K562 (cell line): Measurements from ENCODE around the gene SEC22A. TPM values are rescaled to one million over a fixed set of nuclear protein-coding genes. Genes with fewer than 3 reads are reported as not detected.

ENCODE experiments used
- ATAC-seq: fragments of 200-7000 bp; cut with Tn5 transposase; 3 replicates; pipeline ENCODE4 v1.9.1; 2020; ENCODE audit warnings: moderate library complexity
- BruUV-seq: library from RNA; stranded (reverse); fragments of 400-500 nt; replicated peaks from 2 replicates; lab custom pipeline; 2021; lab: Mats Ljungman, UMichigan
- CTCF ChIA-PET: fragments of 300-600 bp; formaldehyde crosslinking; extraction: SDS; loops from one replicate; lab custom pipeline; 2021; ENCODE audit warnings: low intra/inter-chr PET ratio; lab: Yijun Ruan, JAX
- POLR2A ChIA-PET: fragments of 300-600, 350-650 bp; sonication (Branson Sonifier 250); formaldehyde crosslinking; extraction: SDS; loops from one replicate; lab custom pipeline; 2021; ENCODE audit warnings: antibody characterized with exemption, inconsistent platforms; lab: Yijun Ruan, JAX
- DNase-seq, 4 experiments: peaks; one replicate each; pipeline versions ENCODE4 v3.0.0 to v3.0.0-alpha.2; 2011 to 2018; ENCODE audit warnings: low spot score in 3 of 4, mixed read lengths in 3 of 4; ENCODE audit errors: extremely low read depth in 1 of 4
- FAIRE-seq: peaks from 2 replicates; lab custom pipeline; 2011; peaks lifted over from hg19 to GRCh38; lab: Jason Lieb, UNC
- H2AFZ ChIP-seq: 2 replicates; pipeline ENCODE4 v1.6.0; 2011; ENCODE audit warnings: low read depth, low read length, control low read depth, inconsistent platforms
- H3K27ac ChIP-seq: fragments of 200-600 bp; 3 replicates; pipeline ENCODE4 v1.8.0; 2011; ENCODE audit warnings: low read depth, mild to moderate bottlenecking, control low read depth, inconsistent platforms, low read length, moderate library complexity, mixed read lengths; ENCODE audit errors: extremely low read depth
- H3K27me3 ChIP-seq, 2 experiments: fragments of 300-600 bp in 1 of 2; 2 replicates in 1 of 2; 3 replicates in 1 of 2; pipeline versions ENCODE4 v1.6.0 to v1.8.0; 2011; ENCODE audit warnings: inconsistent platforms in 2 of 2, low read length in 2 of 2, mild to moderate bottlenecking in 1 of 2, mixed read lengths in 1 of 2, moderate library complexity in 1 of 2; ENCODE audit not compliant: control insufficient read depth in 2 of 2, insufficient read depth in 2 of 2
- H3K36me3 ChIP-seq: fragments of 300-600 bp; 3 replicates; pipeline ENCODE4 v1.8.0; 2011; ENCODE audit warnings: mild to moderate bottlenecking, low read length, inconsistent platforms; ENCODE audit not compliant: control insufficient read depth, insufficient read depth
- H3K4me1 ChIP-seq, 2 experiments: fragments of 200-600 bp in 1 of 2; replicated peaks in 1 of 2; 2 replicates in 1 of 2; 3 replicates in 1 of 2; pipeline versions ENCODE4 v1.5.1 to v1.8.0; 2011; ENCODE audit warnings: inconsistent platforms in 2 of 2, low read length in 2 of 2, mild to moderate bottlenecking in 1 of 2, mixed read lengths in 1 of 2, moderate library complexity in 1 of 2; ENCODE audit not compliant: control insufficient read depth in 2 of 2, insufficient read depth in 2 of 2
- H3K4me2 ChIP-seq: 2 replicates; pipeline ENCODE4 v1.6.1; 2011; ENCODE audit warnings: low read length, control low read depth, inconsistent platforms, mixed read lengths; ENCODE audit not compliant: insufficient read depth
- H3K4me3 ChIP-seq: fragments of 200-600 bp; sonication (generic), shearing (Covaris generic); 2 replicates; pipeline ENCODE4 v1.5.1; 2016; ENCODE audit warnings: control low read depth, inconsistent platforms
- H3K79me2 ChIP-seq: fragments of 200-600 bp; 3 replicates; pipeline ENCODE4 v1.8.0; 2011; ENCODE audit warnings: low read length, inconsistent platforms; ENCODE audit not compliant: control insufficient read depth, insufficient read depth
- H3K9ac ChIP-seq, 2 experiments: 2 replicates each; pipeline versions ENCODE4 v1.6.0 to v1.6.1; 2011; ENCODE audit warnings: low read depth in 2 of 2, low read length in 2 of 2, control low read depth in 1 of 2, inconsistent platforms in 1 of 2, mild to moderate bottlenecking in 1 of 2, mixed read lengths in 1 of 2; ENCODE audit not compliant: insufficient read depth in 1 of 2
- H3K9me1 ChIP-seq: one replicate; pipeline ENCODE4 v1.6.0; 2011; ENCODE audit warnings: inconsistent platforms, mild to moderate bottlenecking, low read length, moderate library complexity; ENCODE audit not compliant: control insufficient read depth, insufficient read depth
- H3K9me3 ChIP-seq: replicated peaks from 2 replicates; pipeline ENCODE4 v1.5.1; 2011; ENCODE audit warnings: low read depth, low read length, inconsistent platforms; ENCODE audit not compliant: control insufficient read depth, insufficient read depth
- H4K20me1 ChIP-seq: replicated peaks from 2 replicates; pipeline ENCODE4 v1.6.1; 2011; ENCODE audit warnings: low read length, inconsistent platforms, mixed read lengths; ENCODE audit not compliant: control insufficient read depth, insufficient read depth
- JUND ChIP-seq, 2 experiments: IDR thresholded peaks; 2 replicates in 1 of 2; 3 replicates in 1 of 2; pipeline ENCODE4 v1.6.1; 2011; ENCODE audit warnings: borderline replicate concordance in 2 of 2, low read depth in 2 of 2, low read length in 2 of 2, improper control_type of control experiment in 1 of 2, missing biosample characterization in 1 of 2, missing genetic modification characterization in 1 of 2, missing genetic modification reagents in 1 of 2
- ZNF24 ChIP-seq: fragments of 450-650 bp; IDR thresholded peaks from 2 replicates; pipeline ENCODE4 v1.6.1; 2016
- ZNF766 ChIP-seq: fragments of 200-800 bp; sonication (Bioruptor generic); conservative IDR thresholded peaks from 2 replicates; pipeline ENCODE4 v1.6.1; 2016; ENCODE audit warnings: missing genetic modification characterization, missing compliant biosample characterization
- ZNF830 ChIP-seq: fragments of 250-450 bp; sonication (Bioruptor Pico); IDR thresholded peaks from 2 replicates; pipeline ENCODE4 v1.5.0; 2021; ENCODE audit warnings: mild to moderate bottlenecking
- WGBS: fragments of 100-300 bp; shearing (Covaris generic); methylation state at CpG from one replicate; pipeline ENCODE4 v1.1.6; 2016; ENCODE audit warnings: low coverage, mixed read lengths; ENCODE audit not compliant: insufficient coverage; ENCODE audit errors: missing lambda C conversion rate; 5-methylcytosine and 5-hydroxymethylcytosine counted together
- in situ Hi-C: fragments of 300-500 bp; cut with MboI; formaldehyde crosslinking; loops from 4 replicates; pipeline ENCODE4 v1.15.0; 2018; ENCODE audit warnings: inconsistent platforms, mixed read lengths
- intact Hi-C: fragments of 100-400 bp; cut with micrococcal nuclease; formaldehyde crosslinking; loops from 2 replicates; pipeline ENCODE4 v1.14.2; 2022
- polyA plus RNA-seq, 8 experiments: library from polyadenylated mRNA; depleted of rRNA in 4 of 8; stranded (reverse) in 5 of 8; unstranded in 3 of 8; fragments of >200 nt; fragmentation: Nextera tagmentation in 2 of 8; fragmentation: Illumina TruSeq in 1 of 8; extraction: Ambion mirVana in 2 of 8; extraction: Trizol in 1 of 8; gene quantifications; 2 replicates each; pipeline versions ENCODE4 v1.2.1 to v1.2.3, GENCODE V29; 2011 to 2014; ENCODE audit warnings: inconsistent platforms in 1 of 8, missing spikeins in 1 of 8
- total RNA-seq, 7 experiments: library from RNA; depleted of rRNA in 6 of 7; stranded (reverse); fragments of >200 nt in 6 of 7; fragmentation: Illumina TruSeq in 2 of 7; extraction: Trizol in 2 of 7; gene quantifications; 2 replicates each; pipeline versions ENCODE4 v1.2.1 to v1.2.3, GENCODE V29; 2011 to 2021; ENCODE audit warnings: low replicate concordance in 1 of 7
- TF ChIP-seq, protein P1 (sequence below): fragments of 250-450 bp; sonication (Bioruptor Pico); IDR thresholded peaks from 2 replicates; pipeline ENCODE4 v1.5.1; 2021; ENCODE audit warnings: mild to moderate bottlenecking
- TF ChIP-seq, protein P2 (sequence below): fragments of 250-450 bp; sonication (Bioruptor Pico); IDR thresholded peaks from 2 replicates; pipeline ENCODE4 v1.8.0; 2022; ENCODE audit warnings: inconsistent platforms, mild to moderate bottlenecking, moderate library complexity, borderline replicate concordance

The SEC22A gene
- total and polyA plus RNA-seq, 9 of the 15 experiments (the other 6 are each of a cell fraction or from before 2014, with no cell fraction given), result 7.9 to 44.5 (median 20.5) TPM

DNA sequence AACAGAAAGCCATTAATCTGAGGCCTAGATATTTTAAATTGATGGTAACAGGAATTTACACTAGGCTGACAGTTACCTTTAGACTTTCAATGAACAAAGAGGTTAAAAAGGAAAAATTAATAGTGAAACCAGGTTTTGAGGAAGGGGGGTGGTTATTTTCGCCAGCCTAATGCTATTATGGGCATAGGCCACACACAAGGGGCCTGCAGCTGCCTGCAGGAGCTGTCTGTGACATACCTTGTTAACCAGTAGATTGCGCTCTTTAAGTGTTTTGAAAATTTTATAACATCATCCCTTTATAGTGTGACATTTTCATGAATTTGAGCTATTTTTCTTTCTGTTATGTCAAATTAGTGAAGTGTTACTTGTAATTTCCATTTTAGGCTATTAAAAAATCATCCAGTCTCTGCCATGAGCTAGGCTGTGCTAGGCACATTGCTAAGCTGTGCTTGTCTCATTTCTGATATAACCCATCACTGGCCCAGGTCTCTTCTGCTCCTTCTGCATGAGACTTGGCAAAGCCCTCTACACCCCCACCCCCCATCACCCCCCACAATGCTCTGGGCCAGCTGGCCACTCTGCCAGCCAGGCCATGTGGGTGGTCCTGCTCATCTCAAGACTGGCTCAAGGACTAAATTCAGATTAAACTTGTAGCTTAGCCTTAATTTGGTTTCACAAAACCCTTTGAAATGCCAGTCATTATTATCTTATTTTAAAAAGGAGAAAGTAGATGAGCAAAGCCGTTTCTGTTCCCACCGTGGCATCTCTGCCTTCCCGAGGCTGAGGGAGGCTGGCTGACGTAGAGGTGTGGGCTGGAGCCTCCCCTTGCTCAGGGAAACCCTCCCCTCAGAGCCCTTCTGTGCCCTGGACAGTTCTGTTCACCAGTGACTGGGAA lies 48.4 kb upstream of the SEC22A start:
- 96% methylated on average over 3 of the region's 6 CpGs for WGBS
- FAIRE-seq (no peak), ATAC-seq (no peak), DNase-seq (no peak)
- POLR2A ChIA-PET, result no interaction called here
- Histone ChIP-seq H2AFZ (no peak overlapping the region), H3K27me3 (no peaks in the 10 kb centered on the region), H3K9me1 (no peaks in the 10 kb centered on the region), H4K20me1 (no peaks in the 10 kb centered on the region), H3K4me1 (no peaks in the 10 kb centered on the region; a peak in 1 of 5 replicates), H3K9ac (no peak overlapping the region), H3K27ac (no peak overlapping the region), H3K4me2 (no peak overlapping the region), H3K4me3 (no peak overlapping the region), H3K79me2 (no peaks in the 10 kb centered on the region), H3K9me3 (no peaks in the 10 kb centered on the region), H3K36me3 (peaks cover 73% of the 10 kb centered on the region; the same call in 2 of the 3 replicates)
- TF ChIP-seq ZNF830 (CRISPR knock-in tag) (no peak), ZNF24 (no peak), ZNF766 (no peak), JUND (IDR thresholded peaks at IDR 0.05; ENCODE audit: borderline replicate concordance, low read depth, low read length) (no peak), JUND (tag; IDR thresholded peaks at IDR 0.05; ENCODE audit: borderline replicate concordance, low read depth, low read length) (no peak)
- TF ChIP-seq, protein P1, sequence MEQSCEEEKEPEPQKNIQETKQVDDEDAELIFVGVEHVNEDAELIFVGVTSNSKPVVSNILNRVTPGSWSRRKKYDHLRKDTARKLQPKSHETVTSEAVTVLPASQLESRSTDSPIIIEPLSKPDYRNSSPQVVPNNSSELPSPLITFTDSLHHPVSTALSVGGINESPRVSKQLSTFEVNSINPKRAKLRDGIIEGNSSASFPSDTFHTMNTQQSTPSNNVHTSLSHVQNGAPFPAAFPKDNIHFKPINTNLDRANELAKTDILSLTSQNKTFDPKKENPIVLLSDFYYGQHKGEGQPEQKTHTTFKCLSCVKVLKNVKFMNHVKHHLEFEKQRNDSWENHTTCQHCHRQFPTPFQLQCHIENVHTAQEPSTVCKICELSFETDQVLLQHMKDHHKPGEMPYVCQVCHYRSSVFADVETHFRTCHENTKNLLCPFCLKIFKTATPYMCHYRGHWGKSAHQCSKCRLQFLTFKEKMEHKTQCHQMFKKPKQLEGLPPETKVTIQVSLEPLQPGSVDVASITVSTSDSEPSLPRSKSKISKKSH, result no peak
- TF ChIP-seq, protein P2, sequence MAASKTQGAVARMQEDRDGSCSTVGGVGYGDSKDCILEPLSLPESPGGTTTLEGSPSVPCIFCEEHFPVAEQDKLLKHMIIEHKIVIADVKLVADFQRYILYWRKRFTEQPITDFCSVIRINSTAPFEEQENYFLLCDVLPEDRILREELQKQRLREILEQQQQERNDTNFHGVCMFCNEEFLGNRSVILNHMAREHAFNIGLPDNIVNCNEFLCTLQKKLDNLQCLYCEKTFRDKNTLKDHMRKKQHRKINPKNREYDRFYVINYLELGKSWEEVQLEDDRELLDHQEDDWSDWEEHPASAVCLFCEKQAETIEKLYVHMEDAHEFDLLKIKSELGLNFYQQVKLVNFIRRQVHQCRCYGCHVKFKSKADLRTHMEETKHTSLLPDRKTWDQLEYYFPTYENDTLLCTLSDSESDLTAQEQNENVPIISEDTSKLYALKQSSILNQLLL, result no peak
- CTCF ChIA-PET, result no interaction called here
- BruUV-seq, result no TSS peak
- intact Hi-C loops (no loop called here), in situ Hi-C loops (no loop called here)
